GM18526 (cell line): Measurements from ENCODE around the gene ZNF333.

Source experiments
- POLR2A ChIP-seq: IDR thresholded peaks from 3 replicates; pipeline ENCODE4 v1.6.1; 2011; ENCODE audit not compliant: insufficient read length; ENCODE audit errors: extremely low read depth

ZNF333 gene

DNA sequence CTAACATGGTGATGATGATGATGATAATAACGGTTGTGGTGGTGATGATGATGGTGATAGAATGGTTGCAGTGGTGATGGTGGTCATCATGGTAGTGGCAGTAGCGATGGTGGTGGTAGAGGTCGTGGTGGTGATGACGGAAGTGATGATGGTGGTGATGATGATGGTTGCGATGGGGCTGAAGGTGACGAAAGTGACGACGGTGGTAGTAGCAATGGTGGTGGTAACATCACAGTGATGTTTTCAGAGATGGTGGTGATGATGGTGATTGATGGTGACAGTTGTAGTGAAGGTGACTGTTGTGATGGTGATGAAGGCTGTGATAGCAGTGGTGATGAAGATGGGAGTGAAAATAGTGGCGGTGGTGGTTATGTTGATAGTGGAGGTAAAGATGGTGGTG lies 11.6 kb upstream of the ZNF333 start:
- TF ChIP-seq POLR2A: no peak

DNA sequence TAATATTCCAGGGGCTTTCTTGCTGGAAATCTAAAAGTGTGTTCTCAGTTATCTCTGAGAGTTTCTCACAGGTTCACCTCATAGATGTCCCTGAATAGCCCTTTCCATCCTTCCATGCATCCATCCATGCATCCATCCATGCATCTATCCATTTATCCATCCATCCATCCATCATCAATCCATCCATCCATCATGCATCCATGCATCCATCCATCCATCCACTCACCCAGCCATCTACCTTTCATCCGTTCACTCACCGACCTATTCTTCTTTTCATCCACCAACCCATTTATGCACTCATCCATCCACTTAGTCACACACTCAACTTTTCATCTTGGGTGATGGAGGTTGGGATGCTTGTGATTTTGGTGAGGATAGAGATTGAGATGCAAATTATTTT lies 7.8 kb upstream of the ZNF333 start:
- TF ChIP-seq POLR2A: no peak

DNA sequence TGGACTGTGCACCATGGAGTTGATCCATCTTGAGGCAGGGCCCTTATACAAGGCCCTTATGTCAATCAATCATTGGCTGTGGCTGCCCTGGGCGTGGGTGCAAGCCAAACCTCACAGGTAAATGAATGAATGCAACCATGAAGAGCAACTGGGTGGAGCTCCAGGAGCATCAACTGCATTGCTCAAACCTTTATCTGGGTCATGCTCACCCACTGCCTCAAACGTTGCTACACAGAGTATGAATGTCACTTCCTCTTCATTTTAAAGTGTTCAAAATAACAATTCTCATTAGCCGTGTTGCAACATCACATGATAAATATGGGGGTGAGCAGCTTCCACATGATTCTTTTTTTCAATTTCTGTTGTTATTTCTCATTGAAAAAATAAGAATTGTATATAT lies 6.4 kb upstream of the ZNF333 start:
- TF ChIP-seq POLR2A: no peak

DNA sequence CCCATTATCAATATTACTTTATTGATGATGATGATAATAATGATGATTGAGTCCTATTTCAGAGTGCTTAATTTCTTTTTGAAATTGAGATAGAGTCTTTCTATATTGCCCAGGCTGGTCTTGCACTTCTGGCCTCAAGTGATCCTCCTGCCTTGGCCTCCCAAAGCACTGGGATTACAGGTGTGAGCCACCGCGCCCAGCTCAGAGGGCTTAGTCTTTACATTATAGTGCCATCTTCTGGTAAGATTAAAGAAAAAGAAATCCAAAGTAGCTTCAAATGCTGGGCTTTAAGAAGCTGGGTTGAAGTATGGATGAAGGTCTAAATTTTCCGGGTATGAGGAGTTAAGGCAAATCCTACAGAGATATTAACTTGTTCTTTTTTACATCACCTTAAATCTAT lies 3.4 kb upstream of the ZNF333 start:
- TF ChIP-seq POLR2A: no peak

DNA sequence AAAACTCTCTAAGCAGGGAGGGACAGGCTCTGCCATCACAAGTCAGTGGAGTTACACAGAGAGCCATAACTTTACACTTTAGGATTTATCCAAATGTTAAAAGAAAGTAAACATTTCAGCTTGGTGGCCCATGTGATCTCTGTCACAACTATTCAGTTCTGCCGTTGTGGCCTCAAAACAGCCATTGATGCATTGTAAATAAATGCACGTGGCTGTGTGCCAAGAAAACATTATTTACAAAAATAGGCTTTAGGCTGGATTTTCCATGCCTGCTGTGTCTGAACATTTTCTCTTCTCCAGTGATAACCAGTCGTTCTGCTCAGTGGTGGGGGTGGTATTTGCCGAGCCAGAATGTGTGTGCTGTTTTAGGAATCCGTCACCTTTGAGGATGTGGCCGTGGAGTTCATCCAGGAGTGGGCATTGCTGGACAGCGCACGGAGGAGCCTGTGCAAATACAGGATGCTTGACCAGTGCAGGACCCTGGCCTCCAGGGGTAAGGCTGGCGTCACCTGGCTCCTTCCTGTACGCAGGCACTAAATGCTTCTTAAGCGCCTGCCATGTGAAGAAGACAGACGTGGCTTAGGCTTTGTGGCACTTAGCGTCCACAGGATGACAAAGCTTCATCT lies 4.9 kb downstream of the ZNF333 start:
- no peak for TF ChIP-seq POLR2A

- TF ChIP-seq POLR2A: no peak
Measured at GRCh38 chr19:14695471-14695870, 5.6 kb downstream of the ZNF333 start.

DNA sequence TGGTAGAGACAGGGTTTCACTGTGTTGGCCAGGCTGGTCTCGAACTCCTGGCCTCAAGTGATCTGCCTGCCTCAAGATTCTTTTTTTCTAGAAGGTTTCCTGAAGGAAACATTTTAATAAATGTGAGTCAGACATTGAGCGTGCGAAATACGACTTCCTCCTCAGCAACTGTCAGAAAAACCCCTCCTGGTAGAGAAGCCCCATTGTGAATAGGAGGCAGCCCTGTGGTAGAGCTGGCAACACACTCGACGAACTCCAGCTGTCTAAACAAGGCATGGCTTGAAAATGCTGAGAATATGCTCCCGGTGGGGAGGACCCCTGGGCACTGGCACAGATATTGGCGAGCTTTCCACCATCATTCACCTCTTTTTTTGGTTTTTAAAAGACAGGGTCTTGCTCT lies 9.8 kb downstream of the ZNF333 start:
- TF ChIP-seq POLR2A: no peak

GRCh38 chr19:14700711-14701375 lies 11.0 kb downstream of the ZNF333 start:
- TF ChIP-seq POLR2A: no peak

- TF ChIP-seq POLR2A: no peak
Measured at GRCh38 chr19:14703833-14704232, 14.0 kb downstream of the ZNF333 start.

GRCh38 chr19:14704450-14704849 lies 14.6 kb downstream of the ZNF333 start:
- TF ChIP-seq POLR2A: no peak

GRCh38 chr19:14715841-14716240 lies 26.0 kb downstream of the ZNF333 start:
- TF ChIP-seq POLR2A: no peak

DNA sequence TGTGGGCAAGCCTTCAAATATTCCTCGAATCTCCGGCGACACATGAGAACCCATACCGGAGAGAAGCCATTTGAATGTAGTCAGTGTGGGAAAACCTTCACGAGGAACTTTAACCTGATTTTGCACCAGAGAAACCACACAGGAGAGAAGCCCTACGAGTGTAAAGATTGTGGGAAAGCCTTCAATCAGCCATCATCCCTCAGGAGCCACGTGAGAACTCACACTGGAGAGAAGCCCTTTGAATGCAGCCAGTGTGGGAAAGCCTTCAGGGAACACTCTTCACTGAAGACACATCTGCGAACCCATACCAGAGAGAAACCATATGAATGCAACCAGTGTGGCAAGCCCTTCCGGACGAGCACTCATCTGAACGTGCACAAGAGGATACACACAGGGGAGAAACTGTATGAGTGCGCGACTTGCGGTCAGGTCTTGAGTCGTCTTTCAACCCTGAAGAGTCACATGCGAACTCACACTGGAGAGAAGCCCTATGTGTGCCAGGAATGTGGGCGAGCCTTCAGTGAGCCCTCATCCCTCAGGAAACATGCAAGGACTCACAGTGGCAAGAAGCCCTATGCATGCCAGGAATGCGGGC lies 28.8 kb downstream of the ZNF333 start:
- TF ChIP-seq POLR2A: no peak

GRCh38 chr19:14719162-14719561 lies 29.3 kb downstream of the ZNF333 start:
- TF ChIP-seq POLR2A: no peak

GRCh38 chr19:14722127-14722526 lies 32.3 kb downstream of the ZNF333 start:
- no peak for TF ChIP-seq POLR2A

DNA sequence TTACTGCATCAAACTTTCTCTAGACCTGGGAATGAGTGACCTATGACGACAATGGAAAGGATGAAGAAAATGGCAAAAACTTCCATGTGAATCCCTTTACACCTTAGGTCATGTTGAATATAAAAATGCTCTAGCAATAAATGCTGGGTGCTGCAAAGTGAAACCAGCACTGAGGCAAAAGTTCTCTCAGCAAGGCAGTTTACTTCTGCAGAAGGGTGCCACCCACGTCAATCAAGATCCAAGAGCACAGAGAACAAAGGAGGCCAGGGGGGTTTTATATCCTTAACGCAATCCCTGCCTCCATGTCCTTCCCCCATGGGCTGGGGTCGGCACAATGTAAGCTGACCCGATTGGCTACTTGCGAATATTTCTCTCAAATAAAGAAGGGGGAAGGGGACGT lies 38.7 kb downstream of the ZNF333 start:
- TF ChIP-seq POLR2A: no peak

DNA sequence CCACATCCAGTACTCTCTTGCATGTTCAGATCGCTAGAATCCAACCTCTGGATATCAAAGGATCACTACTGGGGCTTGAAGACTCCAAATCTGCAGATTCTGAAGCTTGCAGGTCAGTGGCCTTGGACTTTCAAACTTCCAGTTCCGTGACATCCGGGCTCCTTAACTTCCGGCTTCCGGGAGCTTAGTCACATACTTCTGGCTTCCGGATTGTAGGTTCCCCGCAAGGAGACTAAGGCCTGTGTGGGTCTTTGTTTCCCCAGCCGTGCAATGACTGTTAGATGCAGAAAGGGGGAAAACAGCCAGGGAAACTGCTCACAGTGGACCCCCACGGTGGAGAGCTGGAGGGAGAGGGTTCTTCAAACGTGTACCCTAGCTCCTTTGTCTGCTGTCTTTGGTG lies 41.4 kb downstream of the ZNF333 start:
- no peak for TF ChIP-seq POLR2A

- no peak for TF ChIP-seq POLR2A
Measured at GRCh38 chr19:14732510-14732909, 42.7 kb downstream of the ZNF333 start.
